KMS-11 (cell line): ENCODE data around the gene NINJ2.
"Not testable (repeated sequence)": the region's sequence is repeated elsewhere in the genome, so short reads cannot be mapped to it uniquely, and the experiment has no call there.

ENCODE experiments used
- H2AFZ ChIP-seq: fragments of 200-600 bp; sonication (generic); 2 replicates; pipeline ENCODE4 v1.6.1; 2016; ENCODE audit warnings: antibody characterized with exemption, mixed run types, low read depth
- H3K27ac ChIP-seq: fragments of 200-600 bp; sonication (generic); 2 replicates; pipeline ENCODE4 v1.6.1; 2016; ENCODE audit warnings: mild to moderate bottlenecking, mixed run types
- H3K27me3 ChIP-seq: fragments of 200-600 bp; sonication (generic); 2 replicates; pipeline ENCODE4 v1.6.1; 2017; ENCODE audit warnings: mild to moderate bottlenecking, low read depth, mixed run types, moderate library complexity; ENCODE audit not compliant: insufficient read depth
- H3K36me3 ChIP-seq: fragments of 200-600 bp; sonication (generic); 2 replicates; pipeline ENCODE4 v1.6.1; 2017; ENCODE audit warnings: mild to moderate bottlenecking, mixed run types; ENCODE audit not compliant: insufficient read depth
- H3K4me1 ChIP-seq: fragments of 200-600 bp; sonication (generic); 2 replicates; pipeline ENCODE4 v1.6.1; 2016; ENCODE audit warnings: mild to moderate bottlenecking, low read depth, mixed run types; ENCODE audit not compliant: poor library complexity, severe bottlenecking
- H3K4me2 ChIP-seq: fragments of 200-600 bp; sonication (generic); 2 replicates; pipeline ENCODE4 v1.7.0; 2016; ENCODE audit warnings: mild to moderate bottlenecking, mixed run types
- H3K4me3 ChIP-seq: fragments of 200-600 bp; sonication (generic); IDR thresholded peaks from 2 replicates; pipeline ENCODE4 v1.6.1; 2017; ENCODE audit warnings: low read depth, low read length, mixed read lengths; ENCODE audit not compliant: insufficient read depth
- H3K79me2 ChIP-seq: fragments of 200-600 bp; sonication (generic); 2 replicates; pipeline ENCODE4 v1.6.1; 2016; ENCODE audit warnings: low read depth, mixed run types; ENCODE audit not compliant: insufficient read depth
- H3K9ac ChIP-seq: fragments of 200-600 bp; sonication (generic); 2 replicates; pipeline ENCODE4 v1.6.1; 2016; ENCODE audit warnings: mild to moderate bottlenecking, mixed run types
- H4K20me1 ChIP-seq: fragments of 200-600 bp; sonication (generic); 2 replicates; pipeline ENCODE4 v1.6.1; 2016; ENCODE audit warnings: mild to moderate bottlenecking, mixed run types; ENCODE audit not compliant: insufficient read depth
- TF ChIP-seq, protein P1 (sequence below): fragments of 200-600 bp; sonication (generic); conservative IDR thresholded peaks from 2 replicates; pipeline ENCODE4 v1.6.1; 2017; ENCODE audit warnings: low read depth, mild to moderate bottlenecking, antibody characterized with exemption, low read length, moderate library complexity, mixed read lengths

The NINJ2 gene

DNA sequence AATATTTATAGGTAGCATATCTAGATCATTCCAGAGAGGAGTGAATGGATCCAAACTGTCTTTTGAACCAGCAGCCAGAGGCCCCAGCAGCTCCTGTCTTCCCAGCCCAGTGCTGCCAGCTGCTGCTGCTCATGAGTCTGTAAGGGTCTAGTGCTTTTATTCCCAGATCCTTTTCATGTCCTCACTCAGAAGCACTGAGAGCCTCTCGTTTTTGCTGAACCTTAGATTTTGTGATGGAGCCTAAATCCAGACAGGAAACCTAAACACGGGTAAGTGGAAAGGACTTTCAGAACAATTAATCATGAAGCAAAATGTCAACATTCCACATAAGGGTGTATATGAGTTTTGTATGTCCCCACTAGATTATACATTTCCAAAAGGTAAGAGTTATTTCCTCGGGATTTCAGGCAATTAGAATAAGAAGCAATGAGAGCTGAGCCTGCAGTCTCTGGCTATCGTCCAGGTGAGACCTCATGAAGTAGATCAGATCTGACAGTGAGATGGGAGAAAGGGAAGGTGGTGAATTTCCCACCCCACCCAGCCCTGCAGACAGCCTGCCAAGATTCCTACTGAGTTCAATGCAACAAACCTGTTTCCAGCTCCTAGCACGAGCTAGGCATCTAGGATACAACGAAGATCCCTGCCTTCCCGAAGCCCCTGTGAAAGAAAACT lies 84.4 kb downstream of the NINJ2 start:
- no peak overlapping the region for H3K9ac ChIP-seq

DNA sequence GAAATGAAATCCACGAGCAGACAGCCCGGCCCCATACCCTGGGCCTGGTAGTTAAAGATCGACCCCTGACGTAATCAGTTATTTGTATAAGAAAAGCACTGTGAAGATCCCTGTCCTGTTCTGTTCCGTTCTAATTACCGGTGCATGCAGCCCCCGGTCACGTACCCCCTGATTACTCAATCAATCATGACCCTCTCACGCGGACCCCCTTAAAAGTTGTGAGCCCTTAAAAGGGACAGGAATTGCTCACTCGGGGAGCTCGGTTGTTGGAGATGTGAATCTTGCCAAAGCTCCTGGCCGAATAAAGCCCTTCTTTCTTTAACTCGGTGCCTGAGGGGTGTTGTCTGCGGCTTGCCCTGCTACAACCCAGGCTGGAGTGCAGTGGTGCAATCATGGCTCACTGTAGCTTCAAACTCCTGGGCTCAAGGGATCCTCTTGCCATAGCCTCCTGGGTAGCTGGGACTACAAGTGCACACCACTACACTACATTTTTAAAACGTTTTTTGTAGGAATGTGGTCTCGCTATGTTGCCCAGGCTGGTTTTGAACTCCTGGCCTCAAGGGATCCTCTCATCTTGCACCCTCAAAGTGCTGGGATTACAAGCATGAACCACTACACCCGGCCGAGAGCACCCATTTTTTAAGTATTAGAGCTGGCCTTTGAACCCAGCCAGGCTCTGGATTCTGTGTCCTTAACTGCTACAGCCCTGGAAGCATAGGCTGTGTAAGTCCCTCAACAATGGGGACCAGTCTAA lies 85.1 kb downstream of the NINJ2 start:
- not testable (repeated sequence) for H3K79me2 ChIP-seq, H3K9ac ChIP-seq, H3K27ac ChIP-seq, H2AFZ ChIP-seq, H4K20me1 ChIP-seq, H3K36me3 ChIP-seq, H3K27me3 ChIP-seq, H3K4me3 ChIP-seq, H3K4me2 ChIP-seq
- peaks cover 13% of the 10 kb centered on the region for H3K4me1 ChIP-seq

More for the DNA sequence above, 84.4 kb downstream of the NINJ2 start:
- Histone ChIP-seq H3K79me2 (no peaks in the 10 kb centered on the region), H3K36me3 (no peaks in the 10 kb centered on the region), H3K4me1 (peaks cover 13% of the 10 kb centered on the region), H3K4me3 (no peak overlapping the region), H3K27me3 (no peaks in the 10 kb centered on the region), H3K27ac (no peak overlapping the region), H4K20me1 (no peaks in the 10 kb centered on the region), H3K4me2 (no peak overlapping the region), H2AFZ (no peak overlapping the region)
- TF ChIP-seq, protein P1, sequence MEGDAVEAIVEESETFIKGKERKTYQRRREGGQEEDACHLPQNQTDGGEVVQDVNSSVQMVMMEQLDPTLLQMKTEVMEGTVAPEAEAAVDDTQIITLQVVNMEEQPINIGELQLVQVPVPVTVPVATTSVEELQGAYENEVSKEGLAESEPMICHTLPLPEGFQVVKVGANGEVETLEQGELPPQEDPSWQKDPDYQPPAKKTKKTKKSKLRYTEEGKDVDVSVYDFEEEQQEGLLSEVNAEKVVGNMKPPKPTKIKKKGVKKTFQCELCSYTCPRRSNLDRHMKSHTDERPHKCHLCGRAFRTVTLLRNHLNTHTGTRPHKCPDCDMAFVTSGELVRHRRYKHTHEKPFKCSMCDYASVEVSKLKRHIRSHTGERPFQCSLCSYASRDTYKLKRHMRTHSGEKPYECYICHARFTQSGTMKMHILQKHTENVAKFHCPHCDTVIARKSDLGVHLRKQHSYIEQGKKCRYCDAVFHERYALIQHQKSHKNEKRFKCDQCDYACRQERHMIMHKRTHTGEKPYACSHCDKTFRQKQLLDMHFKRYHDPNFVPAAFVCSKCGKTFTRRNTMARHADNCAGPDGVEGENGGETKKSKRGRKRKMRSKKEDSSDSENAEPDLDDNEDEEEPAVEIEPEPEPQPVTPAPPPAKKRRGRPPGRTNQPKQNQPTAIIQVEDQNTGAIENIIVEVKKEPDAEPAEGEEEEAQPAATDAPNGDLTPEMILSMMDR, result no peak

DNA sequence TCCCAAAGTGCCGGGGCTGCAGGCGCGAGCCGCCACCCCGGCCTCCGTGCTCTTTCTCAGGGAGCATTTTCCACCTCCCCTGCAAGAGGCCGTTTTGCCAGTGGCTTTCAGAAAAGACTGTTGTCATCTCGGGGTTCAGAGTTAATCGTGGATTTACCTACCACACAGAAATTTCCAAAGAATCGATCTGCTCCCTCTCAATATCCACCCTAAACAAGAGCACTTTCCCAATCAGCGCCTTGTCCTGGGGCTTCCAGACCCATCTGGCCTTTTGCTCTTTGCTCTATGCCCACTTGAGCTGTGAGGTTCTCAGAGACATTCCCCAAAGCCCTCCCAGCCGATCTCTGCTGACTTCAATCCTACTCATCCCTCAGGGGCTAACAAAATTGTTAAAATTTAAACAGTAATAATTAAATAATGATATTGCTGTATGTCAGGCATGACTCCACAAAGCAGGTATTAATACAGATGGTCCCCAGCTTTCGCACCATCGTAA lies 86.6 kb downstream of the NINJ2 start:
- no peak overlapping the region for H3K4me3 ChIP-seq
- peak overlapping the region; percentile 35; the same call in 1 of the 2 replicates for H3K9ac ChIP-seq
- H3K27ac ChIP-seq, result no peak overlapping the region
- TF ChIP-seq, protein P1, result no peak
- no peaks in the 10 kb centered on the region for H3K27me3 ChIP-seq
- H2AFZ ChIP-seq, result peak overlapping the region; percentile 100
- no peaks in the 10 kb centered on the region for H3K36me3 ChIP-seq
- no peaks in the 10 kb centered on the region for H4K20me1 ChIP-seq
- peak overlapping the region; percentile 52; the same call in 1 of the 2 replicates for H3K4me2 ChIP-seq
- H3K79me2 ChIP-seq, result no peaks in the 10 kb centered on the region
- peaks cover 13% of the 10 kb centered on the region for H3K4me1 ChIP-seq

DNA sequence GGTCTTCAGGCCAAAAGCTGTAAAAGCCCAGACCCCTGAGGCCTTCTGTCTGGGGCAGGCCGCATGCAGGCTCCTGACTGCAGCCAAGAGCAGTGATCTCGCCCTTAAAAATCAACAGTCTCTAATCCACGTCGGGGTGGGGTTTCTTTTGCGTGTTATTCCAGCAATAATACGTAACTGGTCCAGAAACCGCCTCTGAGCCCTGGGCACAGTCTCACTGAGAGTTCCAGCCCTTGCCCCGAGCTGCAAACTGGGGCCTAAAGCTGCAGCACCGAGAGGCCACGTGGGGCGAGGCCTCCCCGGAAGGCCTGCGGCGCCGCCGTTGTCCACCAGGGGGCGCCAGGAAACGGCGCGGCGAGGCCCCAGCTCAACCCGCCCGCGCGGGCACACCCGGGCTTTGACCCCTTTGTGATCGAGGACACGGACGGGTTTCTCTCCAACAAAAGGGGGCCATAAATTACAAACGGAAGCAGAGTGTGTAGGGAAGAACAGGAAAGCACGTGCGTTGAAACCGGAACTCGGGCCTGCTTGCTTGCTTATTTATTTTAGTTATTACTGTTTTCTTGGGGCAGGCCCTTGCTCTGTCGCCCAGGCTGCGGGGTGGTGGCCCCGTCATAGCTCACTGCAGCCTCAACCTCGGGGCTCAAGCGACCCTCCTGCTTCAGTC lies 87.2 kb downstream of the NINJ2 start:
- Histone ChIP-seq H3K27ac (peak overlapping the region; percentile 26; the same call in 1 of the 2 replicates), H3K4me1 (peaks cover 13% of the 10 kb centered on the region)

More for the DNA sequence above, 87.2 kb downstream of the NINJ2 start:
- H3K36me3 ChIP-seq, result no peaks in the 10 kb centered on the region
- H3K9ac ChIP-seq, result peak overlapping the region; percentile 35; the same call in 1 of the 2 replicates
- no peaks in the 10 kb centered on the region for H3K79me2 ChIP-seq
- peak overlapping the region; percentile 100 for H2AFZ ChIP-seq
- no peak overlapping the region for H3K4me3 ChIP-seq
- no peaks in the 10 kb centered on the region for H4K20me1 ChIP-seq
- TF ChIP-seq, protein P1, result peak; percentile 98
- H3K27me3 ChIP-seq, result no peaks in the 10 kb centered on the region
- H3K4me2 ChIP-seq, result peak overlapping the region; percentile 52; the same call in 1 of the 2 replicates
